ENCODE results near the gene CYP2C19.
"Not testable (repeated sequence)": the region's sequence is repeated elsewhere in the genome, so short reads cannot be mapped to it uniquely, and the experiment has no call there.

The CYP2C19 gene

DNA sequence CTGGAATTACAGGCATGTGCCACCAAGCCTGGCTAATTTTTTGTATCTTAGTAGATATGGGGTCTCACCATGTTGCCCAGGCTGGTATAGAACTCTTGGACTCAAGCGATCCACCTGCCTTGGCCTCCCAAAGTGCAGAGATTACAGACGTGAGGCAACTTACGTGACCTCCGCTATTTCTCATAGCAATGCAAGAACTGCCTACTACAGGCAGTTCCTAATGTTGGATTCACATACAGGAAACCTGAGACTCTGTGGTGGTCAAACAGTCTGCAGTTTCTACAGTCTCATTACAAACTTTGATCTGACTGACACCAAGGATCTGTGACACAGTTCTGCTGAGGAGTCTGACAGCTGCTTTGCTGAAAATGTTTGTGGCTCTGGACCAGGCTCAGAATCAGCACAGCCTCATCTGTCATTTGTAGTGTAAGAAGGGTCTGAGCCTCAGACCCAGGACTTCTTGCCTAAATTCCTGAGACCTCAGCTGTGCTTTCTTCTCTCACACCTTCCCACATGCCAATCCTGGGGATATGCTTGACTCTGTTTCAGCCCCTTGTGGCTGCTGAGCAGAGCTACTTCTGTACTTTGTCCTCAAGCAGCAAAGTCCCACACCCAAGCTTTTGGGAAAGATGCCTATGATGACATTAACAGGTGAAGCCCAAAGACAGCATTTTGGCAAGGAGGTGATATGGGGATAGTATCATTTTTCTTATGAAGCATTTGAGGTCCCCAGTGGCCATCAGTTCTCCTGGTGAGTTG is 128.0 kb downstream of the CYP2C19 start (continued):
- TF ChIP-seq, protein P1, sequence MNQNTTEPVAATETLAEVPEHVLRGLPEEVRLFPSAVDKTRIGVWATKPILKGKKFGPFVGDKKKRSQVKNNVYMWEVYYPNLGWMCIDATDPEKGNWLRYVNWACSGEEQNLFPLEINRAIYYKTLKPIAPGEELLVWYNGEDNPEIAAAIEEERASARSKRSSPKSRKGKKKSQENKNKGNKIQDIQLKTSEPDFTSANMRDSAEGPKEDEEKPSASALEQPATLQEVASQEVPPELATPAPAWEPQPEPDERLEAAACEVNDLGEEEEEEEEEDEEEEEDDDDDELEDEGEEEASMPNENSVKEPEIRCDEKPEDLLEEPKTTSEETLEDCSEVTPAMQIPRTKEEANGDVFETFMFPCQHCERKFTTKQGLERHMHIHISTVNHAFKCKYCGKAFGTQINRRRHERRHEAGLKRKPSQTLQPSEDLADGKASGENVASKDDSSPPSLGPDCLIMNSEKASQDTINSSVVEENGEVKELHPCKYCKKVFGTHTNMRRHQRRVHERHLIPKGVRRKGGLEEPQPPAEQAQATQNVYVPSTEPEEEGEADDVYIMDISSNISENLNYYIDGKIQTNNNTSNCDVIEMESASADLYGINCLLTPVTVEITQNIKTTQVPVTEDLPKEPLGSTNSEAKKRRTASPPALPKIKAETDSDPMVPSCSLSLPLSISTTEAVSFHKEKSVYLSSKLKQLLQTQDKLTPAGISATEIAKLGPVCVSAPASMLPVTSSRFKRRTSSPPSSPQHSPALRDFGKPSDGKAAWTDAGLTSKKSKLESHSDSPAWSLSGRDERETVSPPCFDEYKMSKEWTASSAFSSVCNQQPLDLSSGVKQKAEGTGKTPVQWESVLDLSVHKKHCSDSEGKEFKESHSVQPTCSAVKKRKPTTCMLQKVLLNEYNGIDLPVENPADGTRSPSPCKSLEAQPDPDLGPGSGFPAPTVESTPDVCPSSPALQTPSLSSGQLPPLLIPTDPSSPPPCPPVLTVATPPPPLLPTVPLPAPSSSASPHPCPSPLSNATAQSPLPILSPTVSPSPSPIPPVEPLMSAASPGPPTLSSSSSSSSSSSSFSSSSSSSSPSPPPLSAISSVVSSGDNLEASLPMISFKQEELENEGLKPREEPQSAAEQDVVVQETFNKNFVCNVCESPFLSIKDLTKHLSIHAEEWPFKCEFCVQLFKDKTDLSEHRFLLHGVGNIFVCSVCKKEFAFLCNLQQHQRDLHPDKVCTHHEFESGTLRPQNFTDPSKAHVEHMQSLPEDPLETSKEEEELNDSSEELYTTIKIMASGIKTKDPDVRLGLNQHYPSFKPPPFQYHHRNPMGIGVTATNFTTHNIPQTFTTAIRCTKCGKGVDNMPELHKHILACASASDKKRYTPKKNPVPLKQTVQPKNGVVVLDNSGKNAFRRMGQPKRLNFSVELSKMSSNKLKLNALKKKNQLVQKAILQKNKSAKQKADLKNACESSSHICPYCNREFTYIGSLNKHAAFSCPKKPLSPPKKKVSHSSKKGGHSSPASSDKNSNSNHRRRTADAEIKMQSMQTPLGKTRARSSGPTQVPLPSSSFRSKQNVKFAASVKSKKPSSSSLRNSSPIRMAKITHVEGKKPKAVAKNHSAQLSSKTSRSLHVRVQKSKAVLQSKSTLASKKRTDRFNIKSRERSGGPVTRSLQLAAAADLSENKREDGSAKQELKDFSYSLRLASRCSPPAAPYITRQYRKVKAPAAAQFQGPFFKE (tag by site-specific recombination; IDR thresholded peaks at IDR 0.05; ENCODE audit: borderline replicate concordance), result no peak
- TF ChIP-seq ZNF623 (tag by site-specific recombination; IDR thresholded peaks at IDR 0.05), result no peak
- no peak for TF ChIP-seq ZNF501 (tag by site-specific recombination; IDR thresholded peaks at IDR 0.05)
- TF ChIP-seq, protein P2, sequence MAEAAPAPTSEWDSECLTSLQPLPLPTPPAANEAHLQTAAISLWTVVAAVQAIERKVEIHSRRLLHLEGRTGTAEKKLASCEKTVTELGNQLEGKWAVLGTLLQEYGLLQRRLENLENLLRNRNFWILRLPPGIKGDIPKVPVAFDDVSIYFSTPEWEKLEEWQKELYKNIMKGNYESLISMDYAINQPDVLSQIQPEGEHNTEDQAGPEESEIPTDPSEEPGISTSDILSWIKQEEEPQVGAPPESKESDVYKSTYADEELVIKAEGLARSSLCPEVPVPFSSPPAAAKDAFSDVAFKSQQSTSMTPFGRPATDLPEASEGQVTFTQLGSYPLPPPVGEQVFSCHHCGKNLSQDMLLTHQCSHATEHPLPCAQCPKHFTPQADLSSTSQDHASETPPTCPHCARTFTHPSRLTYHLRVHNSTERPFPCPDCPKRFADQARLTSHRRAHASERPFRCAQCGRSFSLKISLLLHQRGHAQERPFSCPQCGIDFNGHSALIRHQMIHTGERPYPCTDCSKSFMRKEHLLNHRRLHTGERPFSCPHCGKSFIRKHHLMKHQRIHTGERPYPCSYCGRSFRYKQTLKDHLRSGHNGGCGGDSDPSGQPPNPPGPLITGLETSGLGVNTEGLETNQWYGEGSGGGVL (tag by site-specific recombination; IDR thresholded peaks at IDR 0.05), result no peak

DNA sequence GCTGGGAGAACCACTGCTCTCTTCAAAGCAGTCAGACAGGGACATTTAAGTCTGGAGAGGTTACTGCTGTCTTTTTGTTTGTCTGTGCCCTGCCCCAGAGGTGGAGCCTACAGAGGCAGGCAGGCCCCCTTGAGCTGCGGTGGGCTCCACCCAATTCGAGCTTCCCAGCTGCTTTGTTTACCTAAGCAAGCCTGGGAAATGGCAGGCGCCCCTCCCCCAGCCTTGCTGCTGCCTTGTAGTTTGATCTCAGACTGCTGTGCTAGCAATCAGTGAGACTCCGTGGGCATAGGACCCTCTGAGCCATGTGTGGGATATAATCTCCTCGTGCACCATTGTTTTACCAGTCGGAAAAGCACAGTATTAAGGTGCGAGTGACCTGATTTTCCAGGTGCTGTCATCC is 135.9 kb downstream of the CYP2C19 start:
- H3K4me3 ChIP-seq (ENCODE audit: low read depth, low read length); H3K4me1 ChIP-seq (ENCODE audit: control insufficient read depth, insufficient read depth, low read length); H3K9me3 ChIP-seq (ENCODE audit: control insufficient read depth, insufficient read depth, low read depth, low read length); H3K36me3 ChIP-seq (ENCODE audit: control insufficient read depth in 2 of 2, insufficient read depth in 1 of 2, low read length in 2 of 2); H3K27ac ChIP-seq (ENCODE audit: extremely low read depth, low read depth, low read length); CTCF ChIA-PET; POLR2A ChIA-PET: not testable (repeated sequence)

DNA sequence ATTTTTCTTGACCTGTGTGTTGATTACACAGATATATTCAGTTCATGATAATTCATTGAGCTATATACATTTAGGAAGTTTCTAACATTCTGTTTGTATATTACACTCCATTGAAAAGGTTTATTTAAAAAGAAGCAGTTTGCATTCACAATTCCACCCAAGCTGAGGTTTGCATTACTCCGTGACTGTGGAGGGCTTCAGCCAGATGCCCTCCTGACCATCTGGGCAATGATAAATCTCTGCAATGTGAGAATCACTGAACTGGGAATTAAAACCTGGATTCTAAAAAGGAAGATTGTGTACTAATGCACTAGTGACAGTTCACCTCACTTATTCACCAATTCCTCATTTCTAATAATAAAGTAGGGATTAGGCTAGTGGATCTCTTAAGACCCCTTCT is 139.6 kb downstream of the CYP2C19 start:
- H3K27ac ChIP-seq (ENCODE audit: extremely low read depth, low read depth, low read length), result no peak overlapping the region
- no peaks in the 10 kb centered on the region for H3K9me3 ChIP-seq (ENCODE audit: control insufficient read depth, insufficient read depth, low read depth, low read length)
- H3K4me3 ChIP-seq (ENCODE audit: low read depth, low read length), result no peak overlapping the region
- H3K36me3 ChIP-seq (ENCODE audit: control insufficient read depth in 2 of 2, insufficient read depth in 1 of 2, low read length in 2 of 2), result no peaks in the 10 kb centered on the region
- no peak for TF ChIP-seq GLI4 (tag by site-specific recombination; IDR thresholded peaks at IDR 0.05)
- ChIA-PET POLR2A (no interaction called here), CTCF (interaction anchor here (0.5 kb wide), 1 partner anchor 939 kb away, joined by 3 read pairs; no protein-coding TSS in a partner anchor)
- no peaks in the 10 kb centered on the region for H3K4me1 ChIP-seq (ENCODE audit: control insufficient read depth, insufficient read depth, low read length)

DNA sequence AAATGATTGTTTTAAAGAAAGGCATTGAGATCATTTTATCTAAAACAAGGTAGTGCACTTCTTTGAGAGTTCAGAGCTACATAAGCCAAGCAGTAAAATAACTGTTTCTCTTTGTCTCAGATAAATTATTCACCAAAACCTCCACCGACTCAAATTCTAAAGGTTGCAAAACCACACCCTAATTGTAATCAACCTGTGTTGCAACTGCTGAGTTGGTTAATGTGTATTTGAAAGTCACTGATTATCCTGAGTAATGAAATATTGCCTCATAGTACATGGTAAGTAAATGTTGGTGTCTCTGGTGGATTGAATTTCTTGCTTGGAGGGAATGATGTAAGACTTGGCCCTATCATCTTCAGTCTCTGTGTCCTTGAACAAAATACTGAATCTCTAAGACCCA is 140.1 kb downstream of the CYP2C19 start:
- Histone ChIP-seq H3K4me3 (ENCODE audit: low read depth, low read length) (no peak overlapping the region), H3K27ac (ENCODE audit: extremely low read depth, low read depth, low read length) (no peak overlapping the region), H3K9me3 (ENCODE audit: control insufficient read depth, insufficient read depth, low read depth, low read length) (no peaks in the 10 kb centered on the region), H3K36me3 (ENCODE audit: control insufficient read depth in 2 of 2, insufficient read depth in 1 of 2, low read length in 2 of 2) (no peaks in the 10 kb centered on the region), H3K4me1 (ENCODE audit: control insufficient read depth, insufficient read depth, low read length) (no peaks in the 10 kb centered on the region)
- CTCF ChIA-PET, result interaction anchor here (0.5 kb wide), 1 partner anchor 939 kb away, joined by 3 read pairs; no protein-coding TSS in a partner anchor
- POLR2A ChIA-PET, result no interaction called here
- TF ChIP-seq, protein P3, sequence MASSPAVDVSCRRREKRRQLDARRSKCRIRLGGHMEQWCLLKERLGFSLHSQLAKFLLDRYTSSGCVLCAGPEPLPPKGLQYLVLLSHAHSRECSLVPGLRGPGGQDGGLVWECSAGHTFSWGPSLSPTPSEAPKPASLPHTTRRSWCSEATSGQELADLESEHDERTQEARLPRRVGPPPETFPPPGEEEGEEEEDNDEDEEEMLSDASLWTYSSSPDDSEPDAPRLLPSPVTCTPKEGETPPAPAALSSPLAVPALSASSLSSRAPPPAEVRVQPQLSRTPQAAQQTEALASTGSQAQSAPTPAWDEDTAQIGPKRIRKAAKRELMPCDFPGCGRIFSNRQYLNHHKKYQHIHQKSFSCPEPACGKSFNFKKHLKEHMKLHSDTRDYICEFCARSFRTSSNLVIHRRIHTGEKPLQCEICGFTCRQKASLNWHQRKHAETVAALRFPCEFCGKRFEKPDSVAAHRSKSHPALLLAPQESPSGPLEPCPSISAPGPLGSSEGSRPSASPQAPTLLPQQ (tag by site-specific recombination; IDR thresholded peaks at IDR 0.05), result no peak
- TF ChIP-seq ZNF121 (tag by site-specific recombination; IDR thresholded peaks at IDR 0.05) (no peak), RBAK (tag by site-specific recombination; IDR thresholded peaks at IDR 0.05) (no peak), ZNF664 (tag by site-specific recombination; IDR thresholded peaks at IDR 0.05) (no peak), ZFP3 (tag by site-specific recombination; IDR thresholded peaks at IDR 0.05; ENCODE audit: low read depth) (no peak), ZBTB17 (tag by site-specific recombination; IDR thresholded peaks at IDR 0.05) (no peak), ZXDB (tag by site-specific recombination; IDR thresholded peaks at IDR 0.05) (no peak)
- TF ChIP-seq, protein P4, sequence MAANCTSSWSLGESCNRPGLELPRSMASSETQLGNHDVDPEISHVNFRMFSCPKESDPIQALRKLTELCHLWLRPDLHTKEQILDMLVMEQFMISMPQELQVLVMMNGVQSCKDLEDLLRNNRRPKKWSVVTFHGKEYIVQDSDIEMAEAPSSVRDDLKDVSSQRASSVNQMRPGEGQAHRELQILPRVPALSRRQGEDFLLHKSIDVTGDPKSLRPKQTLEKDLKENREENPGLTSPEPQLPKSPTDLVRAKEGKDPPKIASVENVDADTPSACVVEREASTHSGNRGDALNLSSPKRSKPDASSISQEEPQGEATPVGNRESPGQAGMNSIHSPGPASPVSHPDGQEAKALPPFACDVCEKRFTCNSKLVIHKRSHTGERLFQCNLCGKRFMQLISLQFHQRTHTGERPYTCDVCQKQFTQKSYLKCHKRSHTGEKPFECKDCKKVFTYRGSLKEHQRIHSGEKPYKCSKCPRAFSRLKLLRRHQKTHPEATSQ (tag by site-specific recombination; IDR thresholded peaks at IDR 0.05), result no peak
- TF ChIP-seq, protein P5, sequence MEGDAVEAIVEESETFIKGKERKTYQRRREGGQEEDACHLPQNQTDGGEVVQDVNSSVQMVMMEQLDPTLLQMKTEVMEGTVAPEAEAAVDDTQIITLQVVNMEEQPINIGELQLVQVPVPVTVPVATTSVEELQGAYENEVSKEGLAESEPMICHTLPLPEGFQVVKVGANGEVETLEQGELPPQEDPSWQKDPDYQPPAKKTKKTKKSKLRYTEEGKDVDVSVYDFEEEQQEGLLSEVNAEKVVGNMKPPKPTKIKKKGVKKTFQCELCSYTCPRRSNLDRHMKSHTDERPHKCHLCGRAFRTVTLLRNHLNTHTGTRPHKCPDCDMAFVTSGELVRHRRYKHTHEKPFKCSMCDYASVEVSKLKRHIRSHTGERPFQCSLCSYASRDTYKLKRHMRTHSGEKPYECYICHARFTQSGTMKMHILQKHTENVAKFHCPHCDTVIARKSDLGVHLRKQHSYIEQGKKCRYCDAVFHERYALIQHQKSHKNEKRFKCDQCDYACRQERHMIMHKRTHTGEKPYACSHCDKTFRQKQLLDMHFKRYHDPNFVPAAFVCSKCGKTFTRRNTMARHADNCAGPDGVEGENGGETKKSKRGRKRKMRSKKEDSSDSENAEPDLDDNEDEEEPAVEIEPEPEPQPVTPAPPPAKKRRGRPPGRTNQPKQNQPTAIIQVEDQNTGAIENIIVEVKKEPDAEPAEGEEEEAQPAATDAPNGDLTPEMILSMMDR (tag by site-specific recombination; IDR thresholded peaks at IDR 0.05), result no peak
- TF ChIP-seq, protein P6, sequence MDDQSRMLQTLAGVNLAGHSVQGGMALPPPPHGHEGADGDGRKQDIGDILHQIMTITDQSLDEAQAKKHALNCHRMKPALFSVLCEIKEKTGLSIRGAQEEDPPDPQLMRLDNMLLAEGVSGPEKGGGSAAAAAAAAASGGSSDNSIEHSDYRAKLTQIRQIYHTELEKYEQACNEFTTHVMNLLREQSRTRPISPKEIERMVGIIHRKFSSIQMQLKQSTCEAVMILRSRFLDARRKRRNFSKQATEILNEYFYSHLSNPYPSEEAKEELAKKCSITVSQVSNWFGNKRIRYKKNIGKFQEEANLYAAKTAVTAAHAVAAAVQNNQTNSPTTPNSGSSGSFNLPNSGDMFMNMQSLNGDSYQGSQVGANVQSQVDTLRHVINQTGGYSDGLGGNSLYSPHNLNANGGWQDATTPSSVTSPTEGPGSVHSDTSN (CRISPR knock-in tag; IDR thresholded peaks at IDR 0.05), result no peak
